ENCODE results near the gene BTBD9.

The BTBD9 gene

GRCh38 chr6:38518511-38519304 is 121.0 kb downstream of the BTBD9 start:
- Histone ChIP-seq H3K27ac (ENCODE audit: low read length) (no peak overlapping the region), H3K36me3 (ENCODE audit: control insufficient read depth, low read depth, low read length) (no peaks in the 10 kb centered on the region), H3K4me3 (ENCODE audit: low read length) (no peak overlapping the region), H3K4me1 (ENCODE audit: control insufficient read depth, low read depth, low read length) (no peaks in the 10 kb centered on the region), H3K27me3 (ENCODE audit: control insufficient read depth, insufficient read depth, low read length) (no peaks in the 10 kb centered on the region), H3K9ac (ENCODE audit: low read length) (no peak overlapping the region), H3K9me3 (ENCODE audit: control insufficient read depth, low read depth, low read length) (no peaks in the 10 kb centered on the region)

GRCh38 chr6:38517005-38517404 is 122.7 kb downstream of the BTBD9 start:
- Histone ChIP-seq H3K27ac (ENCODE audit: low read length) (no peak overlapping the region), H3K36me3 (ENCODE audit: control insufficient read depth, low read depth, low read length) (no peaks in the 10 kb centered on the region), H3K9me3 (ENCODE audit: control insufficient read depth, low read depth, low read length) (no peaks in the 10 kb centered on the region), H3K4me3 (ENCODE audit: low read length) (no peak overlapping the region), H3K9ac (ENCODE audit: low read length) (no peak overlapping the region), H3K4me1 (ENCODE audit: control insufficient read depth, low read depth, low read length) (no peaks in the 10 kb centered on the region), H3K27me3 (ENCODE audit: control insufficient read depth, insufficient read depth, low read length) (no peaks in the 10 kb centered on the region)

GRCh38 chr6:38514399-38514798 is 125.3 kb downstream of the BTBD9 start:
- no peak overlapping the region for H3K4me3 ChIP-seq (ENCODE audit: low read length)

GRCh38 chr6:38512211-38512610 is 127.5 kb downstream of the BTBD9 start:
- Histone ChIP-seq H3K9ac (ENCODE audit: low read length) (no peak overlapping the region), H3K27me3 (ENCODE audit: control insufficient read depth, insufficient read depth, low read length) (no peaks in the 10 kb centered on the region), H3K4me3 (ENCODE audit: low read length) (no peak overlapping the region), H3K27ac (ENCODE audit: low read length) (no peak overlapping the region), H3K4me1 (ENCODE audit: control insufficient read depth, low read depth, low read length) (peaks cover 18% of the 10 kb centered on the region), H3K9me3 (ENCODE audit: control insufficient read depth, low read depth, low read length) (no peaks in the 10 kb centered on the region), H3K36me3 (ENCODE audit: control insufficient read depth, low read depth, low read length) (no peaks in the 10 kb centered on the region)

More at GRCh38 chr6:38514399-38514798, 125.3 kb downstream of the BTBD9 start:
- Histone ChIP-seq H3K27ac (ENCODE audit: low read length) (no peak overlapping the region), H3K36me3 (ENCODE audit: control insufficient read depth, low read depth, low read length) (no peaks in the 10 kb centered on the region), H3K27me3 (ENCODE audit: control insufficient read depth, insufficient read depth, low read length) (no peaks in the 10 kb centered on the region), H3K9ac (ENCODE audit: low read length) (no peak overlapping the region), H3K4me1 (ENCODE audit: control insufficient read depth, low read depth, low read length) (peaks cover 9% of the 10 kb centered on the region), H3K9me3 (ENCODE audit: control insufficient read depth, low read depth, low read length) (no peaks in the 10 kb centered on the region)

GRCh38 chr6:38510205-38510604 is 129.5 kb downstream of the BTBD9 start:
- no peak overlapping the region for H3K4me3 ChIP-seq (ENCODE audit: low read length)
- H3K27ac ChIP-seq (ENCODE audit: low read length) = no peak overlapping the region
- no peaks in the 10 kb centered on the region for H3K9me3 ChIP-seq (ENCODE audit: control insufficient read depth, low read depth, low read length)
- no peak overlapping the region for H3K9ac ChIP-seq (ENCODE audit: low read length)
- no peaks in the 10 kb centered on the region for H3K27me3 ChIP-seq (ENCODE audit: control insufficient read depth, insufficient read depth, low read length)
- H3K4me1 ChIP-seq (ENCODE audit: control insufficient read depth, low read depth, low read length) = peaks cover 18% of the 10 kb centered on the region
- H3K36me3 ChIP-seq (ENCODE audit: control insufficient read depth, low read depth, low read length) = no peaks in the 10 kb centered on the region

- Histone ChIP-seq H3K4me1 (ENCODE audit: control insufficient read depth, low read depth, low read length) (peaks cover 18% of the 10 kb centered on the region), H3K36me3 (ENCODE audit: control insufficient read depth, low read depth, low read length) (no peaks in the 10 kb centered on the region), H3K4me3 (ENCODE audit: low read length) (no peak overlapping the region), H3K27me3 (ENCODE audit: control insufficient read depth, insufficient read depth, low read length) (no peaks in the 10 kb centered on the region), H3K9ac (ENCODE audit: low read length) (no peak overlapping the region), H3K9me3 (ENCODE audit: control insufficient read depth, low read depth, low read length) (no peaks in the 10 kb centered on the region), H3K27ac (ENCODE audit: low read length) (no peak overlapping the region)
These were observed 130.0 kb downstream of the BTBD9 start for GRCh38 chr6:38509713-38510112.

GRCh38 chr6:38508894-38509293 is 130.8 kb downstream of the BTBD9 start:
- H3K27me3 ChIP-seq (ENCODE audit: control insufficient read depth, insufficient read depth, low read length) = no peaks in the 10 kb centered on the region
- H3K9me3 ChIP-seq (ENCODE audit: control insufficient read depth, low read depth, low read length) = no peaks in the 10 kb centered on the region
- H3K4me3 ChIP-seq (ENCODE audit: low read length) = no peak overlapping the region
- H3K27ac ChIP-seq (ENCODE audit: low read length) = no peak overlapping the region
- no peaks in the 10 kb centered on the region for H3K36me3 ChIP-seq (ENCODE audit: control insufficient read depth, low read depth, low read length)
- H3K9ac ChIP-seq (ENCODE audit: low read length) = no peak overlapping the region
- peaks cover 18% of the 10 kb centered on the region for H3K4me1 ChIP-seq (ENCODE audit: control insufficient read depth, low read depth, low read length)

GRCh38 chr6:38508286-38508685 is 131.4 kb downstream of the BTBD9 start:
- no peaks in the 10 kb centered on the region for H3K36me3 ChIP-seq (ENCODE audit: control insufficient read depth, low read depth, low read length)
- H3K27ac ChIP-seq (ENCODE audit: low read length) = no peak overlapping the region
- no peak overlapping the region for H3K4me3 ChIP-seq (ENCODE audit: low read length)
- H3K27me3 ChIP-seq (ENCODE audit: control insufficient read depth, insufficient read depth, low read length) = no peaks in the 10 kb centered on the region
- no peaks in the 10 kb centered on the region for H3K9me3 ChIP-seq (ENCODE audit: control insufficient read depth, low read depth, low read length)
- no peak overlapping the region for H3K9ac ChIP-seq (ENCODE audit: low read length)
- peaks cover 23% of the 10 kb centered on the region for H3K4me1 ChIP-seq (ENCODE audit: control insufficient read depth, low read depth, low read length)

- H3K9me3 ChIP-seq (ENCODE audit: control insufficient read depth, low read depth, low read length) = no peaks in the 10 kb centered on the region
- no peaks in the 10 kb centered on the region for H3K27me3 ChIP-seq (ENCODE audit: control insufficient read depth, insufficient read depth, low read length)
- H3K4me1 ChIP-seq (ENCODE audit: control insufficient read depth, low read depth, low read length) = peaks cover 25% of the 10 kb centered on the region
- H3K36me3 ChIP-seq (ENCODE audit: control insufficient read depth, low read depth, low read length) = no peaks in the 10 kb centered on the region
- H3K27ac ChIP-seq (ENCODE audit: low read length) = no peak overlapping the region
- no peak overlapping the region for H3K4me3 ChIP-seq (ENCODE audit: low read length)
- no peak overlapping the region for H3K9ac ChIP-seq (ENCODE audit: low read length)
These were observed 132.6 kb downstream of the BTBD9 start for GRCh38 chr6:38507173-38507572.

GRCh38 chr6:38505826-38506225 is 133.9 kb downstream of the BTBD9 start:
- Histone ChIP-seq H3K27me3 (ENCODE audit: control insufficient read depth, insufficient read depth, low read length) (no peaks in the 10 kb centered on the region), H3K36me3 (ENCODE audit: control insufficient read depth, low read depth, low read length) (no peaks in the 10 kb centered on the region), H3K9me3 (ENCODE audit: control insufficient read depth, low read depth, low read length) (no peaks in the 10 kb centered on the region), H3K27ac (ENCODE audit: low read length) (no peak overlapping the region), H3K9ac (ENCODE audit: low read length) (no peak overlapping the region), H3K4me1 (ENCODE audit: control insufficient read depth, low read depth, low read length) (peaks cover 25% of the 10 kb centered on the region), H3K4me3 (ENCODE audit: low read length) (no peak overlapping the region)

GRCh38 chr6:38504996-38505395 is 134.7 kb downstream of the BTBD9 start:
- H3K27ac ChIP-seq (ENCODE audit: low read length) = no peak overlapping the region
- no peak overlapping the region for H3K9ac ChIP-seq (ENCODE audit: low read length)
- no peaks in the 10 kb centered on the region for H3K36me3 ChIP-seq (ENCODE audit: control insufficient read depth, low read depth, low read length)
- H3K27me3 ChIP-seq (ENCODE audit: control insufficient read depth, insufficient read depth, low read length) = no peaks in the 10 kb centered on the region
- H3K4me1 ChIP-seq (ENCODE audit: control insufficient read depth, low read depth, low read length) = peaks cover 22% of the 10 kb centered on the region
- no peak overlapping the region for H3K4me3 ChIP-seq (ENCODE audit: low read length)
- H3K9me3 ChIP-seq (ENCODE audit: control insufficient read depth, low read depth, low read length) = no peaks in the 10 kb centered on the region

- no peaks in the 10 kb centered on the region for H3K27me3 ChIP-seq (ENCODE audit: control insufficient read depth, insufficient read depth, low read length)
- no peak overlapping the region for H3K4me3 ChIP-seq (ENCODE audit: low read length)
- no peak overlapping the region for H3K27ac ChIP-seq (ENCODE audit: low read length)
- no peaks in the 10 kb centered on the region for H3K36me3 ChIP-seq (ENCODE audit: control insufficient read depth, low read depth, low read length)
- H3K4me1 ChIP-seq (ENCODE audit: control insufficient read depth, low read depth, low read length) = peaks cover 14% of the 10 kb centered on the region
- no peaks in the 10 kb centered on the region for H3K9me3 ChIP-seq (ENCODE audit: control insufficient read depth, low read depth, low read length)
- no peak overlapping the region for H3K9ac ChIP-seq (ENCODE audit: low read length)
These were observed 135.6 kb downstream of the BTBD9 start for GRCh38 chr6:38503960-38504682.
